ENCODE results near the gene IL17C. TPM values are rescaled to one million over a fixed set of nuclear protein-coding genes. Genes with fewer than 3 reads are reported as not detected.

IL17C gene
- total RNA-seq, 5 donors from 2014 or later (not counting 1 experiment from before 2014, with no cell fraction given), result 0.35 to 0.93 (median 0.39) TPM; not detected in 2

DNA sequence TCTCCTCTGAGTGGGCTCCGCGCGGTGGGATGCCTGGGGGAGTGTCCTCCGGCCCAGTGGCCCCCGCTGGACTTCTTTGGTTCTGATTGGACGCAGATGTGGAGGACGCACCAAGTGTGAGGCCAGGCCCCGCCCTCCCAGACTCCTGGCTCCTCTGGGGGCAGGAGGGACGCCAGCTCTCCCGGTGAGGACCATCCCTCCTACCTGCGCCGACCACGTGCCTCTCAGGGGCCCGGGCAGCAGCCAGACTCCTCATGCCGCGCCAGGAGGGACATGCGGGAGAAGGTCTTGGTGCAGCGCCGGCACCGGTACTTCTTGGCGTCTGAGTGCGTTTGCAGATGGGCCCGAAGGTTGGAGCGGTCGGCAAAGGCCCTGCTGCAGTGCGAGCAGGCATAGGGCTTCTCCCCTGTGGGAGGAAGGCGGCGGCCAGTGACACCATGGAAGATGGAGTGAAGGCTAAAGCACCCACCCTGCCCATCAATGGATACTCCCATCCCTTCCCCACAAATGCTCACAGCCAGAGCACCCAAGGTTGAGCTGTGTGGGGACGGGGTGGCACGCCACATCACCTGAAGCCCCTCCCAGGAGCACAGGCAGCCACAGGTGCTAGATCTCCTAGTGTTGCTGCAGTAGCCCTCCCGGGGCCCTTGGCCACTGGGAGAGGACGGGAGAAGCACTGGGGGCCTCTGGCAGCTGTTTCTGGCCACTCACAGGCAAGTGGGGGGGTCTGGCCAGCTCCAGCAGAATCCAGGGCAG lies 40.0 kb downstream of the IL17C start:
- Mint-ChIP-seq H3K4me1 (peaks cover 24 to 25% (median 25%) of the 10 kb centered on the region in 3 donors), H3K9me3 (no peaks in the 10 kb centered on the region), H3K4me3 (no peak overlapping the region), H3K27me3 (no peaks in the 10 kb centered on the region), H3K27ac (no peak overlapping the region), H3K36me3 (no peaks in the 10 kb centered on the region)
- peaks cover 11 to 40% of the 10 kb centered on the region in 2 experiments for H3K4me1 ChIP-seq (ENCODE audit: control insufficient read depth in 1 of 2, extremely low read depth in 1 of 2, insufficient read depth in 2 of 2, low read length in 2 of 2)
- no peak overlapping the region for H3K27ac ChIP-seq (ENCODE audit: low read length)
- POLR2A ChIA-PET, result no interaction called here
- H3K27me3 ChIP-seq (replicated peaks in 1 of 2; ENCODE audit: control insufficient read depth in 2 of 2, extremely low read depth in 1 of 2, insufficient read depth in 2 of 2, low read length in 1 of 2), result no peaks in the 10 kb centered on the region
- H3K4me3 ChIP-seq (ENCODE audit: control insufficient read depth in 1 of 2, extremely low read depth in 1 of 2, low read length in 1 of 2), result no peak overlapping the region
- 91% methylated on average over 27 of the region's 32 CpGs for WGBS (ENCODE audit: insufficient coverage)
- H3K9me3 ChIP-seq, result no peaks in the 10 kb centered on the region
- H3K36me3 ChIP-seq (ENCODE audit: control insufficient read depth in 2 of 2, extremely low read depth in 1 of 2, insufficient read depth in 1 of 2, low read length in 1 of 2), result peaks cover 32 to 52% of the 10 kb centered on the region in 2 donors
- no peak for ATAC-seq (replicated peaks in 1 of 4)
- DNase-seq, result no peak
- CTCF ChIA-PET, result no interaction called here

GRCh38 chr16:88680554-88681083 lies 42.2 kb downstream of the IL17C start:
- 95% methylated on average over 2 of the region's 5 CpGs for WGBS (ENCODE audit: insufficient coverage)
- H3K9me3 Mint-ChIP-seq, result no peaks in the 10 kb centered on the region
- Histone ChIP-seq H3K4me1 (ENCODE audit: control insufficient read depth in 1 of 2, extremely low read depth in 1 of 2, insufficient read depth in 2 of 2, low read length in 2 of 2) (peaks cover 16 to 61% of the 10 kb centered on the region in 2 experiments), H3K4me3 (ENCODE audit: control insufficient read depth in 1 of 2, extremely low read depth in 1 of 2, low read length in 1 of 2) (no peak overlapping the region), H3K36me3 (ENCODE audit: control insufficient read depth in 2 of 2, extremely low read depth in 1 of 2, insufficient read depth in 1 of 2, low read length in 1 of 2) (peaks cover 29 to 46% of the 10 kb centered on the region in 2 donors), H3K9me3 (no peaks in the 10 kb centered on the region), H3K27me3 (replicated peaks in 1 of 2; ENCODE audit: control insufficient read depth in 2 of 2, extremely low read depth in 1 of 2, insufficient read depth in 2 of 2, low read length in 1 of 2) (no peaks in the 10 kb centered on the region), H3K27ac (ENCODE audit: low read length) (peak overlapping the region; percentile 70)
- POLR2A ChIA-PET, result interaction anchor here (0.6 kb wide), 3 partner anchors 22 to 59 kb away, joined by 3 to 6 read pairs (median 3); no protein-coding TSS in a partner anchor
- DNase-seq (no peak), ATAC-seq (replicated peaks in 1 of 4) (no peak)
- peak overlapping the region; percentile 94 to 97 for H3K27ac Mint-ChIP-seq
- no peaks in the 10 kb centered on the region for H3K27me3 Mint-ChIP-seq
- CTCF ChIA-PET, result interaction anchor here in 1 of 2 donors (0.5 to 0.6 kb wide), 2 partner anchors 26 to 79 kb away, joined by 3 read pairs; partner anchors contain the start of genes CTU2 and RNF166
- peaks cover 40 to 45% (median 44%) of the 10 kb centered on the region in 3 donors for H3K4me1 Mint-ChIP-seq
- peak overlapping the region in 1 of 3 donors; percentile 72 for H3K4me3 Mint-ChIP-seq
- H3K36me3 Mint-ChIP-seq, result no peaks in the 10 kb centered on the region

GRCh38 chr16:88681084-88681680 lies 42.8 kb downstream of the IL17C start:
- H3K4me3 ChIP-seq (ENCODE audit: control insufficient read depth in 1 of 2, extremely low read depth in 1 of 2, low read length in 1 of 2), result peak overlapping the region; percentile 17 to 26
- ATAC-seq (replicated peaks in 1 of 4) (peak; percentile 10 to 24 (median 20)), DNase-seq (peak in 18 of 35 experiments; percentile 39 to 65 (median 52))
- no peaks in the 10 kb centered on the region for H3K27me3 Mint-ChIP-seq
- ChIA-PET CTCF (interaction anchor here in 1 of 2 donors (0.5 kb wide), 1 partner anchor 25 kb away, joined by 3 read pairs; the partner anchor contains the start of genes CTU2 and RNF166), POLR2A (interaction anchor here in 1 of 2 donors (0.5 to 0.6 kb wide), 2 partner anchors 20 to 60 kb away, joined by 3 to 4 read pairs; no protein-coding TSS in a partner anchor)
- 63% methylated on average over 27 of the region's 31 CpGs for WGBS (ENCODE audit: insufficient coverage)
- H3K4me3 Mint-ChIP-seq, result peak overlapping the region; percentile 28 to 72 (median 59)
- H3K9me3 Mint-ChIP-seq, result no peaks in the 10 kb centered on the region
- H3K4me1 Mint-ChIP-seq, result peaks cover 40 to 45% (median 44%) of the 10 kb centered on the region in 3 donors
- H3K27ac ChIP-seq (ENCODE audit: low read length), result peak overlapping the region; percentile 70
- peak overlapping the region; percentile 94 to 97 for H3K27ac Mint-ChIP-seq
- H3K36me3 Mint-ChIP-seq, result no peaks in the 10 kb centered on the region
- H3K36me3 ChIP-seq (ENCODE audit: control insufficient read depth in 2 of 2, extremely low read depth in 1 of 2, insufficient read depth in 1 of 2, low read length in 1 of 2), result peaks cover 23 to 43% of the 10 kb centered on the region in 2 donors
- peaks cover 16 to 64% of the 10 kb centered on the region in 2 experiments for H3K4me1 ChIP-seq (ENCODE audit: control insufficient read depth in 1 of 2, extremely low read depth in 1 of 2, insufficient read depth in 2 of 2, low read length in 2 of 2)
- no peaks in the 10 kb centered on the region for H3K27me3 ChIP-seq (replicated peaks in 1 of 2; ENCODE audit: control insufficient read depth in 2 of 2, extremely low read depth in 1 of 2, insufficient read depth in 2 of 2, low read length in 1 of 2)
- H3K9me3 ChIP-seq, result no peaks in the 10 kb centered on the region

DNA sequence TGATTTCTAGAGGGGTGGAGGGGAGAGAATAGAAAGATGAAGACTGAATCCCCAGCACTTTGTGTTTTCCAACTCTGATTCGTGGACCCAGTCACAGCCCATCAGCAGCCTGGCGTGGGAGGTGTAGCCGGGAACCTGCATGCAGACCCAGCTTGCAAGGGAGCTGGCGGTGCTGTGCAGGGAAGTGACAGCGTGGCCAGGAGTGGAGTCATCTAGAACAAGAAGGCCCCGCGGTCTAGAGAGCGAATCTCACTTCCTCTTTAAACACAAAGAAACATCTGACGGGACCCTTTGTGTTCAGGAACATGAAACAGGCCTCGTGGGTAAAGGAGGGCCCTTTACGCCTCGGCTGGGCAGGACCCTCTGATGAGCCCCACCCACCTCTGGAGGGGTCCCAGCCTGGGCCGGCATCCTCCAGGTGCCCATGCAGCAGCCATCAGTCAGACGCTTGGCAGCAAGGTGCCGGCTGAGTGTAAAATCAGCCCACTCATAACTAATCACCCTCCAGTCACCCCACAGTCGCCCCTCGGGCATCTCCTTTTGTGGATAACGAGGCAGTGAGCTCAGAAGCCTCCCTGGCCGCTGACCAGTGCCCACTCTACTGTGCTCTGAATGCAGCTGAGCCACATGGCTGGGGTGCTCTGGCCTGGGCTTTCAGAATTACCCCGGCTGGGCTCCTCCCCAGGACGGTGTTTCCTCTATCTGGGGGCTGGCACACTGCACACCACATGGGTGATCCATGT lies 43.5 kb downstream of the IL17C start:
- DNase-seq, result peak in 30 of 35 experiments; percentile 44 to 77 (median 56)
- Histone ChIP-seq H3K4me1 (ENCODE audit: control insufficient read depth in 1 of 2, extremely low read depth in 1 of 2, insufficient read depth in 2 of 2, low read length in 2 of 2) (peaks cover 18 to 69% of the 10 kb centered on the region in 2 experiments), H3K27me3 (replicated peaks in 1 of 2; ENCODE audit: control insufficient read depth in 2 of 2, extremely low read depth in 1 of 2, insufficient read depth in 2 of 2, low read length in 1 of 2) (peaks cover 0 to 3% of the 10 kb centered on the region in 2 experiments), H3K27ac (ENCODE audit: low read length) (peak overlapping the region; percentile 70), H3K4me3 (ENCODE audit: control insufficient read depth in 1 of 2, extremely low read depth in 1 of 2, low read length in 1 of 2) (peak overlapping the region; percentile 17 to 26), H3K9me3 (no peaks in the 10 kb centered on the region), H3K36me3 (ENCODE audit: control insufficient read depth in 2 of 2, extremely low read depth in 1 of 2, insufficient read depth in 1 of 2, low read length in 1 of 2) (peaks cover 17 to 36% of the 10 kb centered on the region in 2 donors)
- Mint-ChIP-seq H3K4me3 (peak overlapping the region; percentile 59 to 72 (median 65)), H3K27me3 (no peaks in the 10 kb centered on the region), H3K4me1 (peaks cover 40 to 45% (median 44%) of the 10 kb centered on the region in 3 donors), H3K27ac (peak overlapping the region; percentile 94 to 97), H3K36me3 (no peaks in the 10 kb centered on the region), H3K9me3 (no peaks in the 10 kb centered on the region)
- ChIA-PET CTCF (no interaction called here), POLR2A (interaction anchor here in 1 of 2 donors (0.5 kb wide), 1 partner anchor 21 kb away, joined by 4 read pairs; no protein-coding TSS in a partner anchor)
- WGBS (ENCODE audit: insufficient coverage), result 12% methylated on average over 15 of the region's 21 CpGs
- ATAC-seq (replicated peaks in 1 of 4), result peak; percentile 50 to 58 (median 54)

DNA sequence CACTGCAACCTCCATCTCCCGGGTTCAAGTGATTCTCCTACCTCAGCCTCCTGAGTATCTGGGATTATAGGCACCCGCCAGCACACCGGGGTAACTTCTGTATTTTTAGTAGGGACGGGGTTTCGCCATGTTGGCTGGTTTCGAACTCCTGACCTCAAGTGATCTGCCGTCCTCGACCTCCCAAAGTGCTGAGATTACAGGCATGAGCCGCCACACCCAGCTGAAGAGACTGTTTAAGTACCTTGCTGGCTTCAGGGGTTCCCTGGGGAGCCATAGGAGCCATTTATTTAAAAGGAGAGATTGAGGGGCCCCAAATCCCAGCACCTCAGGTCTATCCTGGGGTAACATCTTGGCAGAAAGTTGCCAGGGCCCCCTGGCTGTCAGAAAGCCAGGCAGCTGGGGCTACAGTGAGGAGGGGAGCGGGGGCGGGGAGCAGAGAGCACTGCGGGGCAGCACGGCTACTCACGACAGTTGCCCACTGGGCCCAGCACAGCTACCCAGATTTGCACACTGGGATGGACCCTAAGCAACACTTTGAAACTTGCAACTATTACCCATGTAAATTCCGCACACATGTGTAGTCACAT lies 46.3 kb downstream of the IL17C start:
- peak overlapping the region; percentile 54 for H3K27ac ChIP-seq (ENCODE audit: low read length)
- ATAC-seq (replicated peaks in 1 of 4) (no peak), DNase-seq (no peak)
- peaks cover 20 to 65% of the 10 kb centered on the region in 2 experiments for H3K4me1 ChIP-seq (ENCODE audit: control insufficient read depth in 1 of 2, extremely low read depth in 1 of 2, insufficient read depth in 2 of 2, low read length in 2 of 2)
- Mint-ChIP-seq H3K36me3 (no peaks in the 10 kb centered on the region), H3K4me1 (peaks cover 49 to 56% (median 49%) of the 10 kb centered on the region in 3 donors), H3K27me3 (no peaks in the 10 kb centered on the region), H3K4me3 (peak overlapping the region; percentile 77 to 81 (median 79)), H3K9me3 (no peaks in the 10 kb centered on the region), H3K27ac (peak overlapping the region; percentile 52 to 82)
- ChIA-PET CTCF (interaction anchor here in 1 of 2 donors (0.7 kb wide), 1 partner anchor 16 kb away, joined by 3 read pairs; no protein-coding TSS in a partner anchor), POLR2A (no interaction called here)
- peak overlapping the region in 1 of 2 donors; percentile 94 for H3K4me3 ChIP-seq (ENCODE audit: control insufficient read depth in 1 of 2, extremely low read depth in 1 of 2, low read length in 1 of 2)
- peaks cover 0 to 5% of the 10 kb centered on the region in 2 experiments for H3K27me3 ChIP-seq (replicated peaks in 1 of 2; ENCODE audit: control insufficient read depth in 2 of 2, extremely low read depth in 1 of 2, insufficient read depth in 2 of 2, low read length in 1 of 2)
- no peaks in the 10 kb centered on the region for H3K9me3 ChIP-seq
- 94% methylated on average over 15 of the region's 15 CpGs for WGBS (ENCODE audit: insufficient coverage)
- peaks cover 4 to 13% of the 10 kb centered on the region in 2 donors for H3K36me3 ChIP-seq (ENCODE audit: control insufficient read depth in 2 of 2, extremely low read depth in 1 of 2, insufficient read depth in 1 of 2, low read length in 1 of 2)
